Right ventricle myocardium inferior (tissue), 1 donor: ENCODE data around the gene SLC29A2. TPM values are rescaled to one million over a fixed set of nuclear protein-coding genes. Genes with fewer than 3 reads are reported as not detected.
"Not testable (repeated sequence)": the region's sequence is repeated elsewhere in the genome, so short reads cannot be mapped to it uniquely, and the experiment has no call there.

ENCODE experiments used
- ATAC-seq: fragments of 200-7000 bp; cut with Tn5 transposase; one replicate; pipeline ENCODE4 v1.9.1; 2020; ENCODE audit warnings: mild to moderate bottlenecking, moderate library complexity
- DNase-seq: peaks from one replicate; pipeline ENCODE4 v3.0.0; 2021; ENCODE audit errors: missing footprints
- intact Hi-C: fragments of 100-400 bp; cut with DNase I; formaldehyde crosslinking; loops from one replicate; pipeline ENCODE4 v1.11.0; 2022
- total RNA-seq: library from RNA; stranded (reverse); fragmentation: NEBNext Ultra II Directional; extraction: Animal tissue kit (Norgen Biotek cat#: 25700); gene quantifications from one replicate; pipeline ENCODE4 v1.2.1, GENCODE V29; 2021
- donor health status: DM: no; HTN: yes; CAD: no; lungs with severe emphysema.

The SLC29A2 gene
- total RNA-seq, 1 donor from 2014 or later: 16.8 TPM

GRCh38 chr11:66388780-66389386 is 17.3 kb upstream of the SLC29A2 start:
- intact Hi-C loops: loop anchor here (1.0 to 5.0 kb wide), 2 partner anchors 42 to 77 kb away; partner anchors contain the start of genes B4GAT1 and BRMS1
- peak; percentile 56 for ATAC-seq
- DNase-seq: no peak

- ATAC-seq: peak; percentile 83
- DNase-seq: peak; percentile 79
- intact Hi-C loops: loop anchor here (5.0 kb wide), 1 partner anchor 39 kb away; the partner anchor contains the start of genes B4GAT1 and BRMS1
These were observed 14.9 kb upstream of the SLC29A2 start for GRCh38 chr11:66386171-66387069.

- intact Hi-C loops, ATAC-seq, DNase-seq: not testable (repeated sequence)
These were observed 12.8 kb upstream of the SLC29A2 start for GRCh38 chr11:66384316-66384715.

- DNase-seq, ATAC-seq, intact Hi-C loops: not testable (repeated sequence)
These were observed 8.7 kb upstream of the SLC29A2 start for GRCh38 chr11:66380264-66380663.

GRCh38 chr11:66373690-66374287 is 2.2 kb upstream of the SLC29A2 start:
- ATAC-seq, intact Hi-C loops, DNase-seq: not testable (repeated sequence)

- intact Hi-C loops: no loop called here
- DNase-seq (no peak), ATAC-seq (peak; percentile 73)
These were observed 1.7 kb upstream of the SLC29A2 start for GRCh38 chr11:66373265-66373664.

- intact Hi-C loops: no loop called here
- ATAC-seq: no peak
- no peak for DNase-seq
These were observed 2.3 kb downstream of the SLC29A2 start for GRCh38 chr11:66369073-66369894.

- intact Hi-C loops: no loop called here
- ATAC-seq (no peak), DNase-seq (no peak)
These were observed 3.1 kb downstream of the SLC29A2 start for GRCh38 chr11:66368484-66368883.

- ATAC-seq (no peak), DNase-seq (no peak)
- intact Hi-C loops: no loop called here
These were observed 3.8 kb downstream of the SLC29A2 start for GRCh38 chr11:66367561-66368312.

- ATAC-seq (no peak), DNase-seq (no peak)
- intact Hi-C loops: no loop called here
These were observed 4.6 kb downstream of the SLC29A2 start for GRCh38 chr11:66366844-66367477.

GRCh38 chr11:66365711-66366619 is 5.6 kb downstream of the SLC29A2 start:
- intact Hi-C loops: no loop called here
- ATAC-seq: no peak
- DNase-seq: no peak

- intact Hi-C loops: no loop called here
- no peak for DNase-seq
- ATAC-seq: no peak
These were observed 6.4 kb downstream of the SLC29A2 start for GRCh38 chr11:66365166-66365565.

- DNase-seq (no peak), ATAC-seq (no peak)
- intact Hi-C loops: no loop called here
These were observed 7.6 kb downstream of the SLC29A2 start for GRCh38 chr11:66363805-66364535.

- intact Hi-C loops: no loop called here
- ATAC-seq (no peak), DNase-seq (no peak)
These were observed 8.4 kb downstream of the SLC29A2 start for GRCh38 chr11:66363187-66363601.

GRCh38 chr11:66362481-66363147 is 8.9 kb downstream of the SLC29A2 start:
- ATAC-seq (no peak), DNase-seq (no peak)
- intact Hi-C loops: no loop called here
